Hepatocyte (in vitro differentiated cells): ENCODE results near the gene ARHGAP15.

Source experiments
- EZH2 ChIP-seq: fragments of 200-600 bp; sonication (generic); IDR thresholded peaks from 2 replicates; pipeline ENCODE4 v1.6.1; 2016; ENCODE audit warnings: antibody characterized with exemption, mild to moderate bottlenecking, borderline replicate concordance
- EZH2phosphoT487 ChIP-seq: fragments of 200-600 bp; sonication (generic); IDR thresholded peaks from one replicate; pipeline ENCODE4 v1.6.1; 2018; ENCODE audit warnings: antibody characterized with exemption, mild to moderate bottlenecking, low read depth, moderate library complexity; ENCODE audit not compliant: unreplicated experiment, severe bottlenecking
- TF ChIP-seq, protein P1 (sequence below): fragments of 200-600 bp; sonication (generic); IDR thresholded peaks from 2 replicates; pipeline ENCODE4 v1.5.1; 2016; ENCODE audit warnings: antibody characterized with exemption, mild to moderate bottlenecking; ENCODE audit not compliant: poor library complexity

GRCh38 chr2:143209570-143210445, 80.6 kb downstream of the ARHGAP15 start:
- TF ChIP-seq, protein P1, sequence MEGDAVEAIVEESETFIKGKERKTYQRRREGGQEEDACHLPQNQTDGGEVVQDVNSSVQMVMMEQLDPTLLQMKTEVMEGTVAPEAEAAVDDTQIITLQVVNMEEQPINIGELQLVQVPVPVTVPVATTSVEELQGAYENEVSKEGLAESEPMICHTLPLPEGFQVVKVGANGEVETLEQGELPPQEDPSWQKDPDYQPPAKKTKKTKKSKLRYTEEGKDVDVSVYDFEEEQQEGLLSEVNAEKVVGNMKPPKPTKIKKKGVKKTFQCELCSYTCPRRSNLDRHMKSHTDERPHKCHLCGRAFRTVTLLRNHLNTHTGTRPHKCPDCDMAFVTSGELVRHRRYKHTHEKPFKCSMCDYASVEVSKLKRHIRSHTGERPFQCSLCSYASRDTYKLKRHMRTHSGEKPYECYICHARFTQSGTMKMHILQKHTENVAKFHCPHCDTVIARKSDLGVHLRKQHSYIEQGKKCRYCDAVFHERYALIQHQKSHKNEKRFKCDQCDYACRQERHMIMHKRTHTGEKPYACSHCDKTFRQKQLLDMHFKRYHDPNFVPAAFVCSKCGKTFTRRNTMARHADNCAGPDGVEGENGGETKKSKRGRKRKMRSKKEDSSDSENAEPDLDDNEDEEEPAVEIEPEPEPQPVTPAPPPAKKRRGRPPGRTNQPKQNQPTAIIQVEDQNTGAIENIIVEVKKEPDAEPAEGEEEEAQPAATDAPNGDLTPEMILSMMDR: no peak
- no peak for TF ChIP-seq EZH2
- TF ChIP-seq EZH2phosphoT487: no peak
